Effector CD8-positive, alpha-beta T cell (primary cell): ENCODE data around the gene PPFIA1.
"Not testable (repeated sequence)": the region's sequence is repeated elsewhere in the genome, so short reads cannot be mapped to it uniquely, and the experiment has no call there.

Source experiments
- DNase-seq: peaks from one replicate; lab custom pipeline; 2025; lab: John Stamatoyannopoulos, UW

Gene PPFIA1

GRCh38 chr11:70358753-70359152, 88.3 kb downstream of the PPFIA1 start:
- no peak for DNase-seq

- DNase-seq = no peak
Measured at GRCh38 chr11:70359451-70360205, 89.1 kb downstream of the PPFIA1 start.

GRCh38 chr11:70360211-70360610, 89.7 kb downstream of the PPFIA1 start:
- DNase-seq = no peak

GRCh38 chr11:70364178-70364577, 93.7 kb downstream of the PPFIA1 start:
- DNase-seq = no peak

GRCh38 chr11:70364745-70365543, 94.5 kb downstream of the PPFIA1 start:
- no peak for DNase-seq

- no peak for DNase-seq
Measured at GRCh38 chr11:70365544-70365927, 95.0 kb downstream of the PPFIA1 start.

- DNase-seq = no peak
Measured at GRCh38 chr11:70367071-70367470, 96.6 kb downstream of the PPFIA1 start.

GRCh38 chr11:70368961-70369360, 98.5 kb downstream of the PPFIA1 start:
- DNase-seq = no peak

GRCh38 chr11:70371241-70371640, 100.8 kb downstream of the PPFIA1 start:
- DNase-seq = no peak

GRCh38 chr11:70372076-70372475, 101.6 kb downstream of the PPFIA1 start:
- no peak for DNase-seq

GRCh38 chr11:70376621-70377020, 106.1 kb downstream of the PPFIA1 start:
- DNase-seq = no peak

GRCh38 chr11:70377645-70378044, 107.2 kb downstream of the PPFIA1 start:
- no peak for DNase-seq

- no peak for DNase-seq
Measured at GRCh38 chr11:70378506-70379134, 108.1 kb downstream of the PPFIA1 start.

- no peak for DNase-seq
Measured at GRCh38 chr11:70381350-70381749, 110.9 kb downstream of the PPFIA1 start.

GRCh38 chr11:70381872-70382861, 111.7 kb downstream of the PPFIA1 start:
- DNase-seq = no peak

- no peak for DNase-seq
Measured at GRCh38 chr11:70383664-70384565, 113.4 kb downstream of the PPFIA1 start.

GRCh38 chr11:70384566-70385152, 114.2 kb downstream of the PPFIA1 start:
- DNase-seq = no peak

- DNase-seq = no peak
Measured at GRCh38 chr11:70387564-70387963, 117.1 kb downstream of the PPFIA1 start.

GRCh38 chr11:70389201-70389600, 118.7 kb downstream of the PPFIA1 start:
- DNase-seq = no peak

GRCh38 chr11:70390882-70391281, 120.4 kb downstream of the PPFIA1 start:
- DNase-seq = not testable (repeated sequence)
